ENCODE measurements around the gene NAALADL2.

DNA sequence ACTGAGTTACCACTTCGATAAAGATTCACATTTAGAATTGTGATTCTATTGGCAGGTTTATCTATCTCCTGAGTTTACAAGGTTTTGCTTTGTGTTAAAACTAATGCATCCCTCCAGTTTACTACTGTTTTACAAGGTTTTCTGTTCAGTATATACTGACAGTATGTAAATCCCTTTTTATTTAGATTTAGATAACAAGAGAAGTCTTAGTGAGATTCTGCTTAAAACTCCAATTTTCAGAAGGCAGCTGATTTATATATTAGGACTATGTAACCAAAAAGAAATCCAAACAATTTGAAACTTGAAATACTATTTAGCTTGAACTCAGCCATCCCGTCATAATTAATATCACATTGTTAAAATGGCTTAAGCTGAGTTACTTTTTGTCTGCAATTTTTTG, 619.2 kb downstream of the NAALADL2 start:
- TF ChIP-seq, protein P1, sequence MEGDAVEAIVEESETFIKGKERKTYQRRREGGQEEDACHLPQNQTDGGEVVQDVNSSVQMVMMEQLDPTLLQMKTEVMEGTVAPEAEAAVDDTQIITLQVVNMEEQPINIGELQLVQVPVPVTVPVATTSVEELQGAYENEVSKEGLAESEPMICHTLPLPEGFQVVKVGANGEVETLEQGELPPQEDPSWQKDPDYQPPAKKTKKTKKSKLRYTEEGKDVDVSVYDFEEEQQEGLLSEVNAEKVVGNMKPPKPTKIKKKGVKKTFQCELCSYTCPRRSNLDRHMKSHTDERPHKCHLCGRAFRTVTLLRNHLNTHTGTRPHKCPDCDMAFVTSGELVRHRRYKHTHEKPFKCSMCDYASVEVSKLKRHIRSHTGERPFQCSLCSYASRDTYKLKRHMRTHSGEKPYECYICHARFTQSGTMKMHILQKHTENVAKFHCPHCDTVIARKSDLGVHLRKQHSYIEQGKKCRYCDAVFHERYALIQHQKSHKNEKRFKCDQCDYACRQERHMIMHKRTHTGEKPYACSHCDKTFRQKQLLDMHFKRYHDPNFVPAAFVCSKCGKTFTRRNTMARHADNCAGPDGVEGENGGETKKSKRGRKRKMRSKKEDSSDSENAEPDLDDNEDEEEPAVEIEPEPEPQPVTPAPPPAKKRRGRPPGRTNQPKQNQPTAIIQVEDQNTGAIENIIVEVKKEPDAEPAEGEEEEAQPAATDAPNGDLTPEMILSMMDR (conservative IDR thresholded peaks at IDR 0.05; ENCODE audit: low read depth, low read length): no peak
- TF ChIP-seq EZH2 (IDR thresholded peaks at IDR 0.05; ENCODE audit: low read length, unreplicated experiment): no peak
- no peak for TF ChIP-seq EZH2phosphoT487 (IDR thresholded peaks at IDR 0.05; ENCODE audit: borderline replicate concordance, low read length)
